Central memory CD8-positive, alpha-beta T cell (primary cell): ENCODE measurements around the gene CD7.

Source experiments
- ATAC-seq: fragments of 150-1000 bp; cut with Tn5 transposase; replicated peaks from 2 replicates; pipeline ENCODE4 v1.10.0; 2022; ENCODE audit warnings: mild to moderate bottlenecking, moderate FRiP score, moderate number of reproducible peaks; ENCODE audit not compliant: poor library complexity, severe bottlenecking; ENCODE audit errors: extremely low read depth
- DNase-seq, 2 donors: peaks; one replicate each; pipeline ENCODE4 v3.0.0; 2021; ENCODE audit warnings: low spot score in 2 of 2
- H3K27ac Mint-ChIP-seq: one replicate; pipeline ENCODE4 v1.8.0; 2022; ENCODE audit warnings: low read depth, mild to moderate bottlenecking, moderate library complexity, mixed read lengths
- H3K27me3 Mint-ChIP-seq: one replicate; pipeline ENCODE4 v1.8.0; 2022; ENCODE audit warnings: mixed read lengths
- H3K36me3 Mint-ChIP-seq: one replicate; pipeline ENCODE4 v1.8.0; 2022; ENCODE audit warnings: mild to moderate bottlenecking, moderate library complexity, mixed read lengths; ENCODE audit not compliant: insufficient read depth
- H3K4me1 Mint-ChIP-seq: one replicate; pipeline ENCODE4 v1.8.0; 2022; ENCODE audit warnings: mixed read lengths
- H3K4me3 Mint-ChIP-seq: one replicate; pipeline ENCODE4 v1.8.0; 2022; ENCODE audit warnings: mild to moderate bottlenecking, moderate library complexity, mixed read lengths
- H3K9me3 Mint-ChIP-seq: one replicate; pipeline ENCODE4 v1.8.0; 2022; ENCODE audit warnings: mixed read lengths

The CD7 gene

DNA sequence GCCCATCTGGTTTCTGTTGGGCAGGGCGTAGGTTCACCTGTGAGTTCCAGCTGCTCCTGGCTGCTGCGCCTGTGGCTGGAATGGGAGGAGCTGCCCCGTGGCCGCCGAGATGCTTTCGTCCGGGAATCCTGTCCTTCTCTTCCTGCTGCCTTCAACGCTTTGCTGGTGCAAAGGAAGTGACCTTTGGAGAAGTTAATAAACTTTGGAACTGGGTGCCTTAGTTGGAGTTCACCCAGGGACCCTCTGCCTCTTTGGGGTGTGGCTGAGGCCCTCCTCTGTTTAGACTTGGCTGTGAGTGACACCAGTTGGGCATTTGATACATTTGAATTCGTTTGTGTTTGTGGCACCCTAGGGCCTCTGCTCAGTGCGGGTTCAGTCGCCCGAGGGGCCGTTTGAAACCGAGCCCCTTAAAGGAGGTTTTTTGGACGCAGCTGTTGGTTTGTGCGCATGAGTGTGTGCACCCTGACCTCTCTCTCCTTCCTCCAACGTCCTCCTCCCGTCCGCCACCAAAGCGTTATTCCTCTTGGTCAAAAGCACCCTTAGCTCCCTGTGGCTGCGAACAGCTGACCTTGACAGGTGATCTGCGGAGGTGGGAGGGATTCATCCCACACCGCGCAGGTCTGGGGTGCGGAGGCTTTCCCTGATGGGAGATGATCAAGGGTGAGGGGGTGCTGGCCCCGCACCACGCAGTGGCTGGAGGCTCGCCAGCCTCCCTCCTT lies 25.1 kb upstream of the CD7 start:
- no peak for DNase-seq
- no peaks in the 10 kb centered on the region for H3K9me3 Mint-ChIP-seq
- no peaks in the 10 kb centered on the region for H3K36me3 Mint-ChIP-seq
- no peaks in the 10 kb centered on the region for H3K4me1 Mint-ChIP-seq
- peaks cover 10% of the 10 kb centered on the region for H3K27me3 Mint-ChIP-seq
- no peak for ATAC-seq
- H3K4me3 Mint-ChIP-seq = no peak overlapping the region
- H3K27ac Mint-ChIP-seq = no peak overlapping the region

DNA sequence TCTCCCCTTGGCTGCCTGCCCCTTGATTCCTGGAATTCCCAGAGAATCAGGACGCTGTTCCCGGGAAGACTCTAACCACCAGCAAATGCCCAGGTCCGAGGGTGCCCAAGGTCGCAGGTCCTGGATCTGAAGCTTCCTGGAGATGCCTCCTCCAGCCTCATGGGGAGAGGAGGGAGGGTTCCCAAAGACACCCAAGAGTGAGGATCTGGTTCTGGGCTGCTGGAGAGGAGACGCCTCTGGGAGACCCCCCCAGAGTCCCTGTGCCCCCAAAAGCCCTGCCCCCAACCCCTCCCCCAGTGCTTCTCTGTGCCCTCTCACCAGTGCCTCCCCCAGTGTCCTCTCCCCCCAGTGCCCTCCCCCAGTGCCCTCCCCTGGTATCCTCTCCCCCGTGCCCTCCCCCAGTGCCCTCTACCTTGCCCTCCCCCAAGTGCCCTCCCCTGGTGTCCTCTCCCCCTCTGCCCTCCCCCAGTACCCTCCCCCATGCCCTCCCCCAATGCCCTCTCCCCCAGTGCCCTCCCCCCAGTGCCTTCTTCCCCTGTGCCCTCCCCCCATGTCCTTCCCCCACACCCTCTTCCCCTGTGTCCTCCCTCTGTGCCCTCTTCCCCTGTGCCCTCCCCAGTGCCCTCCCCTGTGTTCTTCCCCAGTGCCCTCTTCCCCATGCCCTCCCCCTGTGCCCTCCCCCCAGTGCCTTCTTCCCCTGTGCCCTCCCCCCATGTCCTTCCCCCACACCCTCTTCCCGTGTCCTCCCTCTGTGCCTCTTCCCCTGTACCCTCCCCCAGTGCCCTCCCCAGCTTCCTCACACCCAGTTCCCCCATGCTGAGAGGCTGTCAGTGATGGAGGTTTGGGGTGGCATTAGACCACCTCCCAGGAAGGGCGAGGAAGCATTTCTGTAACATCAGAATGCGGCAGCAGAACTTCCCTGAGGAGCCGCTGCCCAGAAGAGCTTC lies 22.5 kb upstream of the CD7 start:
- no peak for ATAC-seq
- H3K36me3 Mint-ChIP-seq = no peaks in the 10 kb centered on the region
- H3K27ac Mint-ChIP-seq = no peak overlapping the region
- no peak overlapping the region for H3K4me3 Mint-ChIP-seq
- H3K27me3 Mint-ChIP-seq = peaks cover 5% of the 10 kb centered on the region
- peaks cover 6% of the 10 kb centered on the region for H3K4me1 Mint-ChIP-seq
- no peaks in the 10 kb centered on the region for H3K9me3 Mint-ChIP-seq
- no peak for DNase-seq

DNA sequence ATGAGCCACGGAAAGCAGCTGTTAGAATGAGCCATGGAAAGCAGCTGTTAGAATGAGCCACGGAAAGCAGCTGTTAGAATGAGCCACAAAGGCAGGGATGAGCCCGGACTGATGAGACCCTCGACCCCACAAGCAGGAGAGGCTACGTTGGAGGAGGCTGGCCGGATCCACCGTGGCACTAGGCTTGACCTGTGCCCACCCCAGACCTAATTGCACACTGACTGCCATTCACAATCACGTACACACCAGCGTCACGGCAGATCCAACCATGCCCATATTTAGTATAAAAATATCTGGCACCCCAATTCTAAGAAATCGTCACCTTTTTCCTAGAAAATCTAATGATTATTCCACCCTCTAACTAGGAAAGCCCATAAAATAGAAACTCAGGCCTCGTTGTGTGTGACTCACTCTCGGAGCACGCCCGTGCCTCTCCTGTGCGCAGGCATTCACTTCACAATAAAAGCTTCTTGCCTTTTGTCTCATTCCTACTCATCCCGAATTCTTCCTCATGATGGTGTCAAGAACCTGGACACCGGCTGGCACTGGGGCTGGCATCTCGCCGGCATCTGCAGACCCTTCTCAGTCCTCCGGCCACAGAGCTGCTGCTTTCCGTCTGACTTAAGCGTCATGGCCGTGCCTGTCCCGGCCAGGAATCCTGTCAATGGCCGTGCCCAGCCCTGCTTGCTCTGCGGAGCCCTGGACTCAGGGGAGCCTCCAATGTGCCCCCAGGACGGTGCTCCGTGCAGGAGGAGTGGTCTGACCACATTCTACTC lies 21.6 kb upstream of the CD7 start:
- no peaks in the 10 kb centered on the region for H3K36me3 Mint-ChIP-seq
- H3K27me3 Mint-ChIP-seq = peaks cover 9% of the 10 kb centered on the region
- H3K27ac Mint-ChIP-seq = no peak overlapping the region
- H3K4me1 Mint-ChIP-seq = peaks cover 10% of the 10 kb centered on the region
- ATAC-seq = no peak
- H3K4me3 Mint-ChIP-seq = no peak overlapping the region
- no peaks in the 10 kb centered on the region for H3K9me3 Mint-ChIP-seq
- no peak for DNase-seq

DNA sequence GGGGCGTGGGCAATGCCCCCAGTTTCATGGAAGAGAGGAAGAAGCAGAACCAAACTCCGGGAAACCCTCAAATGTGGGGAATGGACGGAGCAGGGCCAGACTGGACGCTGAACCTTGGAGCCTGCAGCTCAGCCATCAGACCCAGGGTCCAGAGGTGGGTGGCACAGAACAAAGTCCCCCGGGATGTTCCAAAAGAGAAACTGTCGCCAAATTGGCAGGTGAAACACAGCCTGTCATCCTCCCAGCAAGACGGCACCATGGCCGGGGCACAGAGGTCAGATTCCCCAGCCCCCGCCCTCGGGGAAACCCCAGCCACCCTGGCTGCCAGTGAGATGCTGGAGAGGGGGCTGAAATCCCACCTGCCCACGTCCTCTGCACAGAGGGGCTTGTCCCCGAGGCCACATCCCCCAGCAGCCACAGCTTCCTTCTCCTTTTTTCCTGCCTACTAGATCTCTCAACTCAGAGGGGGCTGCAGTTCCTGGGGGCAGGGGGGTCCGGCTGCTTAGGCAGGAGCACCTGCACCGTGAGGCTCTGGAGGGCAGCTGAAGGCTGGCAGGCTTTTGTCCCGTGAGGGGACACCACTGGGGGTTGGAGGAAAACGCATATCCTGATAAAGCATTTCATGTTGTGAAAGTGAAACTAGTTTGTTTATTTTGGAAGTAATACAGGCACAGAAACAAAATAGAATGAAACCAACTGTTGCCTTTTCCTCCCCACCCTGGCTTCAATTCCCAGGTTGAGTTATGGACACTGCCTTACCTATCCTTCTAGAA lies 17.4 kb upstream of the CD7 start:
- Mint-ChIP-seq H3K27me3 (peaks cover 9% of the 10 kb centered on the region), H3K4me1 (peaks cover 20% of the 10 kb centered on the region), H3K9me3 (no peaks in the 10 kb centered on the region), H3K36me3 (peaks cover 2% of the 10 kb centered on the region), H3K27ac (peak overlapping the region; percentile 89), H3K4me3 (peak overlapping the region; percentile 95)
- ATAC-seq = peak; percentile 5
- no peak for DNase-seq

DNA sequence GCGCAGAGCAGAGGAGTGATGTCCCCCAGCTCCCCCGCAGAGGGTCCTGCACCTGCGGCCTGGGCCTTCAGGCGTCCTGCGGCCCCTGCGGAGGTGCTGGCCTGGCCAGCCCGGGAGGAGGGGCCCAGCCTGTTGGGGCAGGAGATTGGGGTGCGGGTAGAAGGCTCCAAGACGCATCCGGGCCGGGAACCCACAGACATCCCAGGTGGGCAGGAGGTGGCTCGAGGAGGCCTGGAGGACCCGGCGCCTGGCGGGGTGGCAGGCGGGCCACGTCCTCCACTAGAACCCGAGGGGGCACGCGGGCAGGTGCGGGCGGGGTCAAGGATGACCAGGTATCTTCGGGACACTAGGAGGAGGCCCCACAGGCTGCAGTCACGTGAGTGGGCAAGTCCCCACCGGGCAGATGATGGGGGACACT lies 16.8 kb upstream of the CD7 start:
- Mint-ChIP-seq H3K4me3 (peak overlapping the region; percentile 95), H3K36me3 (peaks cover 2% of the 10 kb centered on the region), H3K9me3 (no peaks in the 10 kb centered on the region), H3K27me3 (peaks cover 9% of the 10 kb centered on the region), H3K4me1 (peaks cover 20% of the 10 kb centered on the region), H3K27ac (no peak overlapping the region)
- DNase-seq = no peak
- no peak for ATAC-seq

DNA sequence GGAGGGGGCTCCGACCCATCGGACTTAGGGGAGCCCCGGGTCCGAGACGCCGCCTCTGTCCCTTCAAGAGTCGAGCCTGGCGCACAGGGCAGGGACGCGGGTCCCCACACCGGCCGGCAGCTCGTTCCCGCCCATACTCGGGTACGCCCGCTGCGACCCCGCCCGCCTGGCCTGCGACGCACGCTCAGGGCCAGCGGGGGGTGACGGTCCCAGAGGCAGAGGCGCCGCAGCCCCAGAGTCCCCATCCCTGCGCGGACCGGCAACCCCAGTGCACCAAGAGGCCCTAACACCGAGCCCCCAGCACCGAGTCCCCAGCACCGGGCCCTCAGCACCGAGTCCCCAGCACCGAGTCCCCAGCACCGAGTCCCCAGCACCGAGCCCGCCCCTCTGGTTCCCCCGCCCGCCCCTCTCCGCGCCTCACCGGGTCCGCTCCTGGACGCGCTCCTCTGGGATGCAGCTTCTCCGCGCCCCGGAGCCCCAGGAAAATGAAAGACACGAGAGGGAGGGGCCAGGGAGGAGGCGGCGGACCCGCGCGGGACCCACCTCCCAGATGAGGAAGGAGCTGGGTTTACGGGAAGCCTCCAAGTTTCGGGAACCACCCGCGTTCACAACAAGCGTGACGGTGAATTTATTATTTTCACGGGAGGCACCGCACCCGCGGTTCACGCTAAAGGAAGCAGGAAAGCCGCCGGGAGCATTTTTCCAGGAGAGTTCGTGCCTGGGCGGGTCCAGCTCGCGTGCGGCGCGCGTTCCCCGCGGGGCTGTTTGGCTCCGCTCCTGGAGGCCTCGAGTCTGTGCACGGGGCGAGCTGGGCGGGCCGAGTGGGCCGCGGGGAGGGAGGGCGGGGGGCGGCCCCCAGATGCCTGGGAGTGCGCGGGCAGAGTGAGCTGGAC lies 16.1 kb upstream of the CD7 start, which contains the start of gene SECTM1:
Gene SECTM1 (minus strand): TSS at position 488 of the 893 bp plus-strand sequence. CDS start 6,526 bp downstream, outside the sequence.
- peak within 1 kb of the TSS; percentile 95 for H3K4me3 Mint-ChIP-seq
- peak within 1 kb of the TSS; percentile 89 for H3K27ac Mint-ChIP-seq
- ATAC-seq (peak; percentile 40), DNase-seq (no peak)
- no peaks in the 10 kb centered on the region for H3K9me3 Mint-ChIP-seq
- H3K36me3 Mint-ChIP-seq = peaks cover 2% of the 10 kb centered on the region
- peaks cover 20% of the 10 kb centered on the region for H3K4me1 Mint-ChIP-seq
- H3K27me3 Mint-ChIP-seq = peaks cover 9% of the 10 kb centered on the region

DNA sequence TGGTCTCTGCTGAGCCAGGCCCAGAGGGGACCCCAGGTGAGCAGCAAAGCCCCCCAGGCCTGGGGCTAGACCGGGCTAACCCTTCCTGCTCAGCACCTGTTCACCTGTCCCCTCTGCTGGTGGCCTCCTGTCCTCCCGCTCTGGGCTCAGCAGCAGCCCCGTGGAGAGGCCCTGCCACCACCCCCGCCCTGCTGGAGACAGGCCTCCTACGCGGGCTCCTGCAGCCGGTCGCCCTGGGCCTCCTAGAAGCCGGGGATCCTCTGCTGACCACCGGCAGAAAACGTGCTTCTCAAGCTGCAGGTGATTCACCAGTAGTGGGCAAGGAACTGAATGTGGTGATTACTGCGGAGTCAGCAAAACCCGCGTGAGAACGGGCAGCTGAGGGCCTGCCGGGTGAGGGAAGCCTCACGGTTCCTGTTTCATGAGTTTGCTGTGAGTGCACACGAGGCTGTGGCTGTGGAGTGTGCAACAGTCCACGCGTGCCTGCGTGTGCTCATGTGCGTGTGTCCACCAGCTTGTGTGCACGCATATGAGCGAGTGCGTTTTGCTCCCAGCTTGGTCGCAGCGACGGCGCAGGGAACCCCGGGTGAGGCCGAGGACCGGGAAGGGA lies 15.4 kb upstream of the CD7 start:
- peaks cover 20% of the 10 kb centered on the region for H3K4me1 Mint-ChIP-seq
- no peaks in the 10 kb centered on the region for H3K9me3 Mint-ChIP-seq
- DNase-seq (no peak), ATAC-seq (peak; percentile 51)
- peak overlapping the region; percentile 68 for H3K4me3 Mint-ChIP-seq
- H3K27ac Mint-ChIP-seq = no peak overlapping the region
- peaks cover 2% of the 10 kb centered on the region for H3K36me3 Mint-ChIP-seq
- H3K27me3 Mint-ChIP-seq = peaks cover 9% of the 10 kb centered on the region

DNA sequence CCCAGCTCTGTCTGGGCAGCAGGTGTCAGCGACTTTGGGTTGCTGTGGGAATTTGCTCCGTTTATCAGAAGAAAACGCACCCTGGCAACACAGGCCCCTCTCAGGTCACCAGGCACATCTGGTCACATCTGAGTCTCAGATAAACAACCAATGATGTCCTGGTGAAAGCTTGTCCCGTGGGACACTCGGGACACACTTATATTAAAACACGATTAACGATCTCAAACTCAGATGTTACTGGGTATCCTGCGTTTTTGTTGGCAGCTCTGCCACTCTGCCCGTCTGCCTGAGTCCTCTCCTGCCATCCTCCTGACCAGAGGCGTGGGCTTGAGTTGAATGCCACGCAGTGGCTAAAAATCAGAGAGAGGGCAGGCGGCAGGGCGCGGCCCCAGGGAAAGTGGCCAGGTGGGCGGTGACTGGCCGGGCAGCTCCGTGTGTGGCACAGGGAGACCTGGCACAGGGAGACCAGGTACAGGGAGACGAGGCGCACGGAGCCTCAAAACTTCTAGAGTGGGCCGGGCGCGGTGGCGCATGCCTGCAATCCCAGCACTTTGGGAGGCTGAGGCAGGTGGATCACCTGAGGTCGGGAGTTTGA lies 14.0 kb upstream of the CD7 start:
- ATAC-seq = no peak
- H3K27me3 Mint-ChIP-seq = peaks cover 9% of the 10 kb centered on the region
- DNase-seq = no peak
- no peak overlapping the region for H3K27ac Mint-ChIP-seq
- H3K4me1 Mint-ChIP-seq = peaks cover 20% of the 10 kb centered on the region
- H3K9me3 Mint-ChIP-seq = no peaks in the 10 kb centered on the region
- H3K4me3 Mint-ChIP-seq = no peak overlapping the region
- peaks cover 2% of the 10 kb centered on the region for H3K36me3 Mint-ChIP-seq

DNA sequence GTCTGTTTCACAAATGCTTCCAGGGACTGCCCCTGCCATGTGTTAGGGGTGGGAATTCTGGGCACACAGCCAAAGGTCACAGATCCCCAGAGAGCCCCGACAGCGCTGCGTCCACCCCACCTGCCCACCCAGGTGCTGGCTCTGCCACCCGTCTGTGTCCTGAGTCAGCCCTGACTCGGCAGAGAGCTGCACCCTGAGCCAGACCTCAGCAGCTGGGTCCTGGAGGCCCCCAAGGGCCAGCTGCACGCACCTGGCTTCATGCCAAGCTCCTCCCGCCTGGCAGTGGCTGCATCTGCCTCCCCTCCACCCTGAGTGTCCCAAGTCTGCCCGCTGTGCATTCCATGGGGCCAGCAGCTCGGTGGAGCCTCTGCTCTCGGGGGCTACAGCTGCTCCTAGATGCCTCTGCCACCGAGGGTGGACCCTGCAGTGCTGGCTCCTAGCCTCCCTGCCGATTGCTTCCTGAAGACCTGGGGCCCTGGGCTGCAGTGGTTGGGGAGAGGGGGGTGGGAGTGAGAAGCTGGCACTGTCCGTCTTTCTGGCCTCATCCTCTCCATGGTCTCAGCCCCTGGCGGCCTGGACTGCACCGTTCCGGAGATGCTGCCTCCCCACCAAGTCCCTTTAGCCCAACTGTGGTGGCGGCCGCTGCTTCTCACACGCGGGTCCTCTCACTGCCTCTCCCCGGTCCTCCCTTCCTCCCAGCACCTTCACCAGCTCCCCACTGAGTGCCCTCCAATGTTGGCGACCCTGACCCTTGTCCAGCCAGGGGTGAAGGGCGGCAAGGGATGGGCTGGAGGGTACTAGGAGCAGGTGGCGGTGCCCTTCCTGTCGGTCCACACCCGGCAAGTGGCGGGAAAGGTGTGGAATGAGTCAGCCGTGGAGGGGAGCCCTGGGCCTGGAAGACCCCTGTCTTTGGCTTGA lies 13.2 kb upstream of the CD7 start:
- no peak overlapping the region for H3K27ac Mint-ChIP-seq
- peaks cover 9% of the 10 kb centered on the region for H3K27me3 Mint-ChIP-seq
- ATAC-seq (no peak), DNase-seq (no peak)
- peaks cover 2% of the 10 kb centered on the region for H3K36me3 Mint-ChIP-seq
- peaks cover 20% of the 10 kb centered on the region for H3K4me1 Mint-ChIP-seq
- no peaks in the 10 kb centered on the region for H3K9me3 Mint-ChIP-seq
- H3K4me3 Mint-ChIP-seq = no peak overlapping the region
